Measurements from ENCODE around the gene TEX101.
"Not testable (repeated sequence)": the region's sequence is repeated elsewhere in the genome, so short reads cannot be mapped to it uniquely, and the experiment has no call there.

Gene TEX101, protein sequence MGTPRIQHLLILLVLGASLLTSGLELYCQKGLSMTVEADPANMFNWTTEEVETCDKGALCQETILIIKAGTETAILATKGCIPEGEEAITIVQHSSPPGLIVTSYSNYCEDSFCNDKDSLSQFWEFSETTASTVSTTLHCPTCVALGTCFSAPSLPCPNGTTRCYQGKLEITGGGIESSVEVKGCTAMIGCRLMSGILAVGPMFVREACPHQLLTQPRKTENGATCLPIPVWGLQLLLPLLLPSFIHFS

GRCh38 chr19:43414554-43414953 lies at the start of gene TEX101:
TEX101 (plus strand) TSS chr19:43414890; CDS start chr19:43415920, 1,030 bp downstream.
- Mint-ChIP-seq H3K4me3 (no peak within 1 kb of the TSS), H3K4me1 (ENCODE audit: low read depth) (peaks cover 15% of the 10 kb centered on the region), H3K27me3 (no peaks in the 10 kb centered on the region), H3K36me3 (ENCODE audit: low read depth) (no peaks in the 10 kb centered on the region), H3K9me3 (peaks cover 22% of the 10 kb centered on the region), H3K27ac (no peak within 1 kb of the TSS)
- intact Hi-C loops (cut with micrococcal nuclease) = no loop called here

DNA sequence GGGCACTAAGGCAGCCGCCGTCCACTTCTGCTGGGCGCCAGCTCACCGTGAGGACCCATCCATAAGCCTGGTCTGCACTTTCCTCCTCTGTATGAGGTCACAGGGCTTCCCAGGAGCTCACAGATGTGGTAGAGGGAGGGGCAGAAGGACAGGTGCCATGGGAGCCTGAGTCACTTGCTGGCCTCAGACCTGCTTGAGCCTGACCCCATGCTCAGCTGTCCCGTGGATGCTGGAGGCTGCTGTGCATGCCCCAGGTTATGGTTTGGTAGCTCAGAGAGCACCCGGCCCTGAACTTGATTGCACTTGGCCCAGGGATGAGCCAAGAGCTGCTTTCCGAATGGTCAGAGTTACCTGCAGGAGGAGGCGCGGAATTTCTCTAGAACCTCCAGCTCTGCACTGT lies 49.0 kb upstream of the TEX101 start:
- H3K4me3 Mint-ChIP-seq; H3K27ac Mint-ChIP-seq; H3K9me3 Mint-ChIP-seq; intact Hi-C loops (cut with micrococcal nuclease); H3K27me3 Mint-ChIP-seq; H3K4me1 Mint-ChIP-seq (ENCODE audit: low read depth); H3K36me3 Mint-ChIP-seq (ENCODE audit: low read depth): not testable (repeated sequence)

- no peak overlapping the region for H3K4me3 Mint-ChIP-seq
- peaks cover 5% of the 10 kb centered on the region for H3K27me3 Mint-ChIP-seq
- no peaks in the 10 kb centered on the region for H3K36me3 Mint-ChIP-seq (ENCODE audit: low read depth)
- intact Hi-C loops (cut with micrococcal nuclease) = no loop called here
- H3K9me3 Mint-ChIP-seq = no peaks in the 10 kb centered on the region
- peaks cover 8% of the 10 kb centered on the region for H3K4me1 Mint-ChIP-seq (ENCODE audit: low read depth)
- H3K27ac Mint-ChIP-seq = no peak overlapping the region
These were observed 46.9 kb upstream of the TEX101 start for GRCh38 chr19:43367822-43368221.

DNA sequence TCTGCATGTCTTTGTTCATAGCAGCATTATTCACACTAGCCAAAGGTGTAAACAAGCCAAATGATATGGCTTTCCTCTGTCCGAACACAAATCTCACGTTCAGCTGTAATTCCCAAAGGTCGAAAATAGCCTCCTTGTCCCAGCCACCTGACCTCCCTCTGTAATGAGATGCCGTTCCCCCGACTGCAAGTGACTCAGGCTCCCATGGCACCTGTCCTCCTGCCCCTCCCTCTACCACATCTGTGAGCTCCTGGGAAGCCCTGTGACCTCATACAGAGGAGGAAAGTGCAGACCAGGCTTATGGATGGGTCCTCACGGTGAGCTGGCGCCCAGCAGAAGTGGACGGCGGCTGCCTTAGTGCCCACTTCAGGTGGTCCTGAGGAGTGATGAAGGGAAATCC lies 45.8 kb upstream of the TEX101 start:
- H3K27ac Mint-ChIP-seq; H3K27me3 Mint-ChIP-seq; intact Hi-C loops (cut with micrococcal nuclease); H3K9me3 Mint-ChIP-seq; H3K36me3 Mint-ChIP-seq (ENCODE audit: low read depth); H3K4me3 Mint-ChIP-seq: not testable (repeated sequence)
- peaks cover 11% of the 10 kb centered on the region for H3K4me1 Mint-ChIP-seq (ENCODE audit: low read depth)

DNA sequence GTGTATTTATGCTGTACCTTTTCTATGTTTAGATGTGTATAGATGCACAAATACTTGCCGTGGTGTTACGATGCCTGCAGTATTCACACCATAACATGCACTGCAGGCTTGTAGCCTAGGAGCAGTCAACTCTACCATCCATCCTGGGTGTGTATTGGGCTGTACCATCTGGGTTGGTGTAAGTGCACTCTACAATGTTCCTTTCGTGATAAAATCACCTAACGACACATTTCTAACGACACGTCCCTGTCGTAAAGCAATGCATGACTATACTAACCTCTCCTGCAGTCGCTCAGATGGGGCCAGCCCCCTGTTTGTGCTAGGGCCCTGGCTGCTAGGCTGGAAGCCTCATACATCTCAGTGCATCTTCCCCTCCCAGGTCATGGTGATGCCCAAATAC lies 42.8 kb upstream of the TEX101 start:
- no peaks in the 10 kb centered on the region for H3K9me3 Mint-ChIP-seq
- intact Hi-C loops (cut with micrococcal nuclease) = no loop called here
- H3K27me3 Mint-ChIP-seq = peaks cover 4% of the 10 kb centered on the region
- H3K4me1 Mint-ChIP-seq (ENCODE audit: low read depth) = peaks cover 11% of the 10 kb centered on the region
- H3K4me3 Mint-ChIP-seq = no peak overlapping the region
- no peak overlapping the region for H3K27ac Mint-ChIP-seq
- no peaks in the 10 kb centered on the region for H3K36me3 Mint-ChIP-seq (ENCODE audit: low read depth)

GRCh38 chr19:43372462-43372861 lies 42.2 kb upstream of the TEX101 start:
- H3K36me3 Mint-ChIP-seq (ENCODE audit: low read depth) = no peaks in the 10 kb centered on the region
- no peak overlapping the region for H3K4me3 Mint-ChIP-seq
- no peaks in the 10 kb centered on the region for H3K9me3 Mint-ChIP-seq
- intact Hi-C loops (cut with micrococcal nuclease) = no loop called here
- peaks cover 4% of the 10 kb centered on the region for H3K27me3 Mint-ChIP-seq
- H3K27ac Mint-ChIP-seq = no peak overlapping the region
- peaks cover 11% of the 10 kb centered on the region for H3K4me1 Mint-ChIP-seq (ENCODE audit: low read depth)

DNA sequence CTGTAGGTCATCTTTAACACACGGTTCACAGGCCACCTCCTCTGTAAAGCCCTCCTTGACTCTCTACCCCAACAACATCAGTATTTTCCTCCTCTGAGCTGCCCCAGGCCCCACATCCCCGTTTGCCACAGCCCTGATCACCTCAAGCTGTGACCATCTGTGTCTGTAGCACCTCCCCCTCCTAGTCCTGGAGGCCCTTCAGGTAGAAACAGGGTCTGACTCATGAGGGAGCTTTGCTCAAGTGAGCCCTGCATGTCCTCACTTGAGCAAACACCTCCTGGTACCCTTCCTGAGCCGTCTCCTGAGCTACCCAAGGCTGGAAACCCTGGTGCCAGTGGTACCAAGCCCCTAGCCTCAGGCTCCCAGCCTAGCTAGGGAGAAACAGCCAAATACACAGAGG lies 37.1 kb upstream of the TEX101 start:
- H3K36me3 Mint-ChIP-seq (ENCODE audit: low read depth); H3K27me3 Mint-ChIP-seq; H3K4me3 Mint-ChIP-seq; H3K4me1 Mint-ChIP-seq (ENCODE audit: low read depth); intact Hi-C loops (cut with micrococcal nuclease); H3K9me3 Mint-ChIP-seq; H3K27ac Mint-ChIP-seq: not testable (repeated sequence)

- Mint-ChIP-seq H3K27me3 (no peaks in the 10 kb centered on the region), H3K4me1 (ENCODE audit: low read depth) (no peaks in the 10 kb centered on the region)
- intact Hi-C loops (cut with micrococcal nuclease) = no loop called here
These were observed 34.7 kb upstream of the TEX101 start for GRCh38 chr19:43380008-43380407.

GRCh38 chr19:43380771-43381386 lies 33.8 kb upstream of the TEX101 start:
- Mint-ChIP-seq H3K4me3 (no peak overlapping the region), H3K4me1 (ENCODE audit: low read depth) (no peaks in the 10 kb centered on the region), H3K9me3 (peaks cover 4% of the 10 kb centered on the region), H3K36me3 (ENCODE audit: low read depth) (no peaks in the 10 kb centered on the region), H3K27ac (no peak overlapping the region), H3K27me3 (no peaks in the 10 kb centered on the region)
- intact Hi-C loops (cut with micrococcal nuclease) = no loop called here

More at GRCh38 chr19:43380008-43380407, 34.7 kb upstream of the TEX101 start:
- H3K27ac Mint-ChIP-seq = no peak overlapping the region
- H3K9me3 Mint-ChIP-seq = no peaks in the 10 kb centered on the region
- no peak overlapping the region for H3K4me3 Mint-ChIP-seq
- no peaks in the 10 kb centered on the region for H3K36me3 Mint-ChIP-seq (ENCODE audit: low read depth)

DNA sequence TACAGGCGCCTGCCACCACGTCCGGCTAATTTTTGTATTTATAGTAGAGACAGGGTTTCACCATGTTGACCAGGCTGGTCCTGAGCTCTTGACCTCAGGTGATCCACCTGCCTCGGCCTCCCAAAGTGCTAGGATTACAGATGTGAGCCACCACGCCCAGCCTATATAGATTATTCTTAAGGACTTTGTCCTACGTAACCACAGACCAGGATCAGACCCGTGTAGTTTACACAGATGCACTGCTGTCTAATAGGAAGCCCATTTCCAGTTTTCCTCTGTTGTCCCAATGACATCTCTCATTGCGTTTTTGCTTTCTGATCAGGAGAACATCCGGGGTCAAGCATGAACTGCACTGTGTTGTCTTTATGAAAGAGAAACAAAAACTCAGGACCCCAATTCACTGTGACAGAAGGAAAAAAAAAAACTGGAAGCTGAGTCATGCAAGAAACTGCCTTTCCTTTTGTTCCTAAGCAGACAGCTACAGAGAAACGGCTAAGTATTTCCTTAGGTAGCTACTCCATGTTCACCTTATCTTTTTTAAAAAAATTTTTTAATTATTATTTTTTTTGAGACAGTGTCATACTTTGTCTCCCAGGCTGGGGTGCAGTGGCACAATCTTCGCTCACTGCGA lies 32.0 kb upstream of the TEX101 start:
- H3K4me1 Mint-ChIP-seq (ENCODE audit: low read depth); H3K27me3 Mint-ChIP-seq; H3K36me3 Mint-ChIP-seq (ENCODE audit: low read depth); intact Hi-C loops (cut with micrococcal nuclease); H3K4me3 Mint-ChIP-seq; H3K9me3 Mint-ChIP-seq; H3K27ac Mint-ChIP-seq: not testable (repeated sequence)

GRCh38 chr19:43383254-43383653 lies 31.4 kb upstream of the TEX101 start:
- H3K27me3 Mint-ChIP-seq; H3K36me3 Mint-ChIP-seq (ENCODE audit: low read depth); H3K9me3 Mint-ChIP-seq; H3K4me3 Mint-ChIP-seq; H3K27ac Mint-ChIP-seq; intact Hi-C loops (cut with micrococcal nuclease); H3K4me1 Mint-ChIP-seq (ENCODE audit: low read depth): not testable (repeated sequence)

DNA sequence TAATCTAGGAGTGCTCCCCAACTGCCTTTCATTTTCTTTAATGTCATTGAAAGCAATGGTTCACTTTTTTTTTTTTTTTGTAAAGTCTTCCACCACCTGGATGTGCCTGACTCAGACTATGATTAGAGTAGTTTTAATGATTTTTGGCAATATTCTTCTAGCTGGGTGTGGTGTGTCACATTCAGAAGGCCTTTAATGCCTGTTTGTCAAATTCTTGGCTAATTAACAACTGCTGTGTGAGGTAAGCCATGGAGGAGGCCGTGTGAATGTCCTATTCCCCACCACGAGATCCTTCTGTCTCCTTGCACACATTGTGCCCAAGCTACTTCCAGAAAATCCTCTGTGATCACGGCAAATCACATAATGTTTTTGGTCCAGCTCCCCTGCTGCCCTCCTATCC lies 30.9 kb upstream of the TEX101 start:
- H3K27ac Mint-ChIP-seq = not testable (repeated sequence)

DNA sequence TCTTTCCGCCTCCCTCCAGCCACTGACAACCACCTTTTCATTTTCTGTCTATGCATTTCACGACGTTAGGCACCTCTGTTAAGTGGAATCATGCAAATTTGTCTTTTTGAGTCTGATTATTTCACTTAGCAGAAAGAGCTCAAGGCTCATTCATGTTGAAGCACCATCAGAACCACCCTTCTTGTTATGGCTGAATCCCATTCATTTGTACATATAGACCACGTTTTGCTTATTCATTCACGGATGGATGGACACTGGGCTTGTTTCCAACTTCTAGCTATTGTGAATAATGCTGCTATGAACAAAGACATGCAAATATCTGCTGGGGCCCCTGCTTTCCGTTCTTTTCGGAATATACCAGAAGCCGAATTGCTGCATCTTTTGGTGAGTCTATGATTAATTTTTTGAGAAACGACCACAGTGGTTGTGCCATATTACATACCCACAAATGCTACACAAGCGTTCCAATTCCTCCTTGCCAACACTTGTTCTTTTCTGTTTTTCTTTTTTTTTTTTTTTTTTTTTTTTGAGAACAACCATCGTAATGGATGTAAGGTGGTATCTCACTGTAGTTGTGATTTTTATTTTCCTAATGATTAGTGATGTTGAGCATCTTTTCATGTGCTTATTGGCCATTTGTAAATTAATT lies 23.7 kb upstream of the TEX101 start:
- H3K36me3 Mint-ChIP-seq (ENCODE audit: low read depth); H3K4me1 Mint-ChIP-seq (ENCODE audit: low read depth); H3K9me3 Mint-ChIP-seq; intact Hi-C loops (cut with micrococcal nuclease); H3K4me3 Mint-ChIP-seq; H3K27me3 Mint-ChIP-seq; H3K27ac Mint-ChIP-seq: not testable (repeated sequence)

More for the DNA sequence above, 30.9 kb upstream of the TEX101 start:
- intact Hi-C loops (cut with micrococcal nuclease); H3K4me3 Mint-ChIP-seq; H3K4me1 Mint-ChIP-seq (ENCODE audit: low read depth); H3K9me3 Mint-ChIP-seq; H3K27me3 Mint-ChIP-seq; H3K36me3 Mint-ChIP-seq (ENCODE audit: low read depth): not testable (repeated sequence)

GRCh38 chr19:43391552-43391935 lies 23.1 kb upstream of the TEX101 start:
- H3K27ac Mint-ChIP-seq = not testable (repeated sequence)

More at GRCh38 chr19:43391552-43391935, 23.1 kb upstream of the TEX101 start:
- H3K9me3 Mint-ChIP-seq; intact Hi-C loops (cut with micrococcal nuclease); H3K27me3 Mint-ChIP-seq; H3K4me1 Mint-ChIP-seq (ENCODE audit: low read depth); H3K36me3 Mint-ChIP-seq (ENCODE audit: low read depth); H3K4me3 Mint-ChIP-seq: not testable (repeated sequence)

Measured in dendritic cell treated with granulocyte-macrophage colony-stimulating factor and Interleukin-4, amounts not matched to agents 40 ng/mL and 50 ng/mL, for 4 days (primary cell).